ENCODE data around the gene GIGYF2. TPM values are rescaled to one million over a fixed set of nuclear protein-coding genes. Genes with fewer than 3 reads are reported as not detected.

GIGYF2 gene
- total RNA-seq, 1 donor from 2014 or later = 61.1 TPM

- H3K4me3 Mint-ChIP-seq (ENCODE audit: unreplicated experiment) = no peak overlapping the region
- no peaks in the 10 kb centered on the region for H3K9me3 Mint-ChIP-seq (ENCODE audit: unreplicated experiment)
- no peak for TF ChIP-seq CTCF (IDR thresholded peaks at IDR 0.05; ENCODE audit: unreplicated experiment)
- H3K4me1 Mint-ChIP-seq (ENCODE audit: unreplicated experiment) = peaks cover 6% of the 10 kb centered on the region
- peaks cover 2% of the 10 kb centered on the region for H3K27me3 Mint-ChIP-seq (ENCODE audit: unreplicated experiment)
- no peak for DNase-seq (ENCODE audit: low spot score)
- peaks cover 19% of the 10 kb centered on the region for H3K36me3 Mint-ChIP-seq (ENCODE audit: low read depth, unreplicated experiment)
- H3K27ac Mint-ChIP-seq (ENCODE audit: unreplicated experiment) = no peak overlapping the region
Observed at GRCh38 chr2:232721882-232722281, 24.8 kb downstream of the GIGYF2 start.

- Mint-ChIP-seq H3K9me3 (ENCODE audit: unreplicated experiment) (no peaks in the 10 kb centered on the region), H3K27ac (ENCODE audit: unreplicated experiment) (no peak overlapping the region), H3K27me3 (ENCODE audit: unreplicated experiment) (peaks cover 2% of the 10 kb centered on the region), H3K36me3 (ENCODE audit: low read depth, unreplicated experiment) (peaks cover 24% of the 10 kb centered on the region), H3K4me1 (ENCODE audit: unreplicated experiment) (peaks cover 15% of the 10 kb centered on the region), H3K4me3 (ENCODE audit: unreplicated experiment) (no peak overlapping the region)
- DNase-seq (ENCODE audit: low spot score) = no peak
- no peak for TF ChIP-seq CTCF (IDR thresholded peaks at IDR 0.05; ENCODE audit: unreplicated experiment)
Observed at GRCh38 chr2:232723027-232723426, 25.9 kb downstream of the GIGYF2 start.

GRCh38 chr2:232728785-232729184 is 31.7 kb downstream of the GIGYF2 start:
- Mint-ChIP-seq H3K4me3 (ENCODE audit: unreplicated experiment) (no peak overlapping the region), H3K4me1 (ENCODE audit: unreplicated experiment) (peaks cover 18% of the 10 kb centered on the region), H3K9me3 (ENCODE audit: unreplicated experiment) (no peaks in the 10 kb centered on the region), H3K27ac (ENCODE audit: unreplicated experiment) (peak overlapping the region; percentile 20), H3K36me3 (ENCODE audit: low read depth, unreplicated experiment) (peaks cover 19% of the 10 kb centered on the region), H3K27me3 (ENCODE audit: unreplicated experiment) (peaks cover 2% of the 10 kb centered on the region)
- no peak for DNase-seq (ENCODE audit: low spot score)
- no peak for TF ChIP-seq CTCF (IDR thresholded peaks at IDR 0.05; ENCODE audit: unreplicated experiment)

- peaks cover 2% of the 10 kb centered on the region for H3K27me3 Mint-ChIP-seq (ENCODE audit: unreplicated experiment)
- H3K4me1 Mint-ChIP-seq (ENCODE audit: unreplicated experiment) = peaks cover 18% of the 10 kb centered on the region
- H3K4me3 Mint-ChIP-seq (ENCODE audit: unreplicated experiment) = no peak overlapping the region
- TF ChIP-seq CTCF (IDR thresholded peaks at IDR 0.05; ENCODE audit: unreplicated experiment) = no peak
- no peaks in the 10 kb centered on the region for H3K9me3 Mint-ChIP-seq (ENCODE audit: unreplicated experiment)
- peaks cover 15% of the 10 kb centered on the region for H3K36me3 Mint-ChIP-seq (ENCODE audit: low read depth, unreplicated experiment)
- DNase-seq (ENCODE audit: low spot score) = no peak
- no peak overlapping the region for H3K27ac Mint-ChIP-seq (ENCODE audit: unreplicated experiment)
Observed at GRCh38 chr2:232731470-232731869, 34.3 kb downstream of the GIGYF2 start.

GRCh38 chr2:232741294-232741693 is 44.2 kb downstream of the GIGYF2 start:
- H3K4me3 Mint-ChIP-seq (ENCODE audit: unreplicated experiment) = no peak overlapping the region
- TF ChIP-seq CTCF (IDR thresholded peaks at IDR 0.05; ENCODE audit: unreplicated experiment) = no peak
- no peaks in the 10 kb centered on the region for H3K9me3 Mint-ChIP-seq (ENCODE audit: unreplicated experiment)
- H3K4me1 Mint-ChIP-seq (ENCODE audit: unreplicated experiment) = peaks cover 15% of the 10 kb centered on the region
- no peak overlapping the region for H3K27ac Mint-ChIP-seq (ENCODE audit: unreplicated experiment)
- H3K27me3 Mint-ChIP-seq (ENCODE audit: unreplicated experiment) = peaks cover 4% of the 10 kb centered on the region
- no peak for DNase-seq (ENCODE audit: low spot score)
- H3K36me3 Mint-ChIP-seq (ENCODE audit: low read depth, unreplicated experiment) = no peaks in the 10 kb centered on the region
